Fibroblast of the aortic adventitia (primary cell): Measurements from ENCODE around the gene LUZP1. TPM values are rescaled to one million over a fixed set of nuclear protein-coding genes. Genes with fewer than 3 reads are reported as not detected.
A peak's percentile ranks its signal among the peaks of the same experiment; 100 is the strongest.
"Not testable (repeated sequence)": the region's sequence is repeated elsewhere in the genome, so short reads cannot be mapped to it uniquely, and the experiment has no call there.

ENCODE experiments used
- DNase-seq: peaks from one replicate; pipeline ENCODE4 v3.0.0-alpha.2; 2010; ENCODE audit warnings: low read depth
- H3K4me3 ChIP-seq: 2 replicates; pipeline ENCODE4 v1.5.1; 2011; ENCODE audit warnings: low read depth, mild to moderate bottlenecking, control low read depth, low read length, moderate library complexity
- CTCF ChIP-seq: IDR thresholded peaks from 2 replicates; pipeline ENCODE4 v1.5.1; 2011; ENCODE audit warnings: mild to moderate bottlenecking, low read length, control low read depth, inconsistent platforms; ENCODE audit not compliant: insufficient read depth
- total RNA-seq: library from RNA; depleted of rRNA; stranded (reverse); fragments of >200 nt; gene quantifications from 2 replicates; pipeline ENCODE4 v1.2.3, GENCODE V29; 2012; ENCODE audit warnings: low replicate concordance

Gene LUZP1
- total RNA-seq, 1 donor, result 26.2 TPM

GRCh38 chr1:23200883-23201282 is 32.2 kb upstream of the LUZP1 start:
- DNase-seq, result no peak
- H3K4me3 ChIP-seq, result no peak overlapping the region
- TF ChIP-seq CTCF, result no peak

- peak; percentile 90 for DNase-seq
- peak; percentile 37 for TF ChIP-seq CTCF
- no peak overlapping the region for H3K4me3 ChIP-seq
Measured at GRCh38 chr1:23198373-23198772, 29.7 kb upstream of the LUZP1 start.

GRCh38 chr1:23196627-23197328 is 28.1 kb upstream of the LUZP1 start:
- no peak for TF ChIP-seq CTCF
- no peak overlapping the region for H3K4me3 ChIP-seq
- peak; percentile 92 for DNase-seq

GRCh38 chr1:23194119-23194984 is 25.7 kb upstream of the LUZP1 start:
- no peak for TF ChIP-seq CTCF
- peak; percentile 78 for DNase-seq
- no peak overlapping the region for H3K4me3 ChIP-seq

- no peak for TF ChIP-seq CTCF
- DNase-seq, result no peak
- H3K4me3 ChIP-seq, result no peak overlapping the region
Measured at GRCh38 chr1:23193391-23194118, 24.9 kb upstream of the LUZP1 start.

GRCh38 chr1:23191199-23191598 is 22.5 kb upstream of the LUZP1 start:
- TF ChIP-seq CTCF, result no peak
- no peak overlapping the region for H3K4me3 ChIP-seq
- DNase-seq, result no peak

- peak; percentile 52 for DNase-seq
- not testable (repeated sequence) for H3K4me3 ChIP-seq
Measured at GRCh38 chr1:23188936-23189452, 20.3 kb upstream of the LUZP1 start.
